ENCODE measurements around the gene AOPEP.

GRCh38 chr9:95103871-95104580, 377.5 kb downstream of the AOPEP start:
- TF ChIP-seq, protein P1, sequence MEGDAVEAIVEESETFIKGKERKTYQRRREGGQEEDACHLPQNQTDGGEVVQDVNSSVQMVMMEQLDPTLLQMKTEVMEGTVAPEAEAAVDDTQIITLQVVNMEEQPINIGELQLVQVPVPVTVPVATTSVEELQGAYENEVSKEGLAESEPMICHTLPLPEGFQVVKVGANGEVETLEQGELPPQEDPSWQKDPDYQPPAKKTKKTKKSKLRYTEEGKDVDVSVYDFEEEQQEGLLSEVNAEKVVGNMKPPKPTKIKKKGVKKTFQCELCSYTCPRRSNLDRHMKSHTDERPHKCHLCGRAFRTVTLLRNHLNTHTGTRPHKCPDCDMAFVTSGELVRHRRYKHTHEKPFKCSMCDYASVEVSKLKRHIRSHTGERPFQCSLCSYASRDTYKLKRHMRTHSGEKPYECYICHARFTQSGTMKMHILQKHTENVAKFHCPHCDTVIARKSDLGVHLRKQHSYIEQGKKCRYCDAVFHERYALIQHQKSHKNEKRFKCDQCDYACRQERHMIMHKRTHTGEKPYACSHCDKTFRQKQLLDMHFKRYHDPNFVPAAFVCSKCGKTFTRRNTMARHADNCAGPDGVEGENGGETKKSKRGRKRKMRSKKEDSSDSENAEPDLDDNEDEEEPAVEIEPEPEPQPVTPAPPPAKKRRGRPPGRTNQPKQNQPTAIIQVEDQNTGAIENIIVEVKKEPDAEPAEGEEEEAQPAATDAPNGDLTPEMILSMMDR (IDR thresholded peaks at IDR 0.05), result no peak
- TF ChIP-seq ZNF317 (CRISPR knock-in tag; IDR thresholded peaks at IDR 0.05; ENCODE audit: borderline replicate concordance, low read depth), result no peak
- TF ChIP-seq MLX (CRISPR knock-in tag; IDR thresholded peaks at IDR 0.05), result no peak
- TF ChIP-seq, protein P2, sequence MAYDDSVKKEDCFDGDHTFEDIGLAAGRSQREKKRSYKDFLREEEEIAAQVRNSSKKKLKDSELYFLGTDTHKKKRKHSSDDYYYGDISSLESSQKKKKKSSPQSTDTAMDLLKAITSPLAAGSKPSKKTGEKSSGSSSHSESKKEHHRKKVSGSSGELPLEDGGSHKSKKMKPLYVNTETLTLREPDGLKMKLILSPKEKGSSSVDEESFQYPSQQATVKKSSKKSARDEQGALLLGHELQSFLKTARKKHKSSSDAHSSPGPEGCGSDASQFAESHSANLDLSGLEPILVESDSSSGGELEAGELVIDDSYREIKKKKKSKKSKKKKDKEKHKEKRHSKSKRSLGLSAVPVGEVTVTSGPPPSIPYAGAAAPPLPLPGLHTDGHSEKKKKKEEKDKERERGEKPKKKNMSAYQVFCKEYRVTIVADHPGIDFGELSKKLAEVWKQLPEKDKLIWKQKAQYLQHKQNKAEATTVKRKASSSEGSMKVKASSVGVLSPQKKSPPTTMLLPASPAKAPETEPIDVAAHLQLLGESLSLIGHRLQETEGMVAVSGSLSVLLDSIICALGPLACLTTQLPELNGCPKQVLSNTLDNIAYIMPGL (CRISPR knock-in tag; IDR thresholded peaks at IDR 0.05), result no peak
- TF ChIP-seq, protein P3, sequence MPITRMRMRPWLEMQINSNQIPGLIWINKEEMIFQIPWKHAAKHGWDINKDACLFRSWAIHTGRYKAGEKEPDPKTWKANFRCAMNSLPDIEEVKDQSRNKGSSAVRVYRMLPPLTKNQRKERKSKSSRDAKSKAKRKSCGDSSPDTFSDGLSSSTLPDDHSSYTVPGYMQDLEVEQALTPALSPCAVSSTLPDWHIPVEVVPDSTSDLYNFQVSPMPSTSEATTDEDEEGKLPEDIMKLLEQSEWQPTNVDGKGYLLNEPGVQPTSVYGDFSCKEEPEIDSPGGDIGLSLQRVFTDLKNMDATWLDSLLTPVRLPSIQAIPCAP (CRISPR knock-in tag; IDR thresholded peaks at IDR 0.05), result no peak
- TF ChIP-seq ATF3 (CRISPR knock-in tag; conservative IDR thresholded peaks at IDR 0.05), result no peak
- no peak for TF ChIP-seq ZNF532 (CRISPR knock-in tag; IDR thresholded peaks at IDR 0.05; ENCODE audit: borderline replicate concordance)
- no peak for TF ChIP-seq TEAD4 (CRISPR knock-in tag; IDR thresholded peaks at IDR 0.05)
- no peak for TF ChIP-seq ATF2 (CRISPR knock-in tag; IDR thresholded peaks at IDR 0.05; ENCODE audit: borderline replicate concordance, low read depth)
- TF ChIP-seq IRF2 (CRISPR knock-in tag; IDR thresholded peaks at IDR 0.05; ENCODE audit: borderline replicate concordance, low read depth), result no peak

Measured in WTC11 (cell line).